ENCODE data around the gene TXNDC2.

TXNDC2 gene

GRCh38 chr18:9913526-9914333 is 28.0 kb downstream of the TXNDC2 start, which contains the start of gene VAPA:
VAPA (plus strand) TSS chr18:9914016; CDS start chr18:9914257, 241 bp downstream.
- DNase-seq (ENCODE audit: low spot score), result peak; percentile 97

- DNase-seq (ENCODE audit: low spot score), result no peak
Observed at GRCh38 chr18:9914334-9914583, 28.5 kb downstream of the TXNDC2 start.

- peak; percentile 43 for DNase-seq (ENCODE audit: low spot score)
Observed at GRCh38 chr18:9914584-9915290, 29.0 kb downstream of the TXNDC2 start.

- DNase-seq (ENCODE audit: low spot score), result no peak
Observed at GRCh38 chr18:9915291-9916076, 29.7 kb downstream of the TXNDC2 start.

GRCh38 chr18:9916077-9916639 is 30.4 kb downstream of the TXNDC2 start:
- DNase-seq (ENCODE audit: low spot score), result no peak

- DNase-seq (ENCODE audit: low spot score), result no peak
Observed at GRCh38 chr18:9916808-9917207, 31.0 kb downstream of the TXNDC2 start.

- DNase-seq (ENCODE audit: low spot score), result no peak
Observed at GRCh38 chr18:9918016-9918680, 32.4 kb downstream of the TXNDC2 start.

GRCh38 chr18:9919564-9920232 is 33.9 kb downstream of the TXNDC2 start:
- no peak for DNase-seq (ENCODE audit: low spot score)

- DNase-seq (ENCODE audit: low spot score), result no peak
Observed at GRCh38 chr18:9922592-9923311, 37.0 kb downstream of the TXNDC2 start.

GRCh38 chr18:9924371-9924943 is 38.7 kb downstream of the TXNDC2 start:
- no peak for DNase-seq (ENCODE audit: low spot score)

GRCh38 chr18:9925369-9925768 is 39.6 kb downstream of the TXNDC2 start:
- DNase-seq (ENCODE audit: low spot score), result no peak

- DNase-seq (ENCODE audit: low spot score), result no peak
Observed at GRCh38 chr18:9925795-9926194, 40.0 kb downstream of the TXNDC2 start.

- DNase-seq (ENCODE audit: low spot score), result no peak
Observed at GRCh38 chr18:9926223-9926894, 40.6 kb downstream of the TXNDC2 start.

- DNase-seq (ENCODE audit: low spot score), result no peak
Observed at GRCh38 chr18:9926977-9927376, 41.2 kb downstream of the TXNDC2 start.

GRCh38 chr18:9927392-9928063 is 41.8 kb downstream of the TXNDC2 start:
- no peak for DNase-seq (ENCODE audit: low spot score)

- DNase-seq (ENCODE audit: low spot score), result no peak
Observed at GRCh38 chr18:9928646-9929259, 43.0 kb downstream of the TXNDC2 start.

- no peak for DNase-seq (ENCODE audit: low spot score)
Observed at GRCh38 chr18:9930299-9930884, 44.6 kb downstream of the TXNDC2 start.

- DNase-seq (ENCODE audit: low spot score), result no peak
Observed at GRCh38 chr18:9931146-9931545, 45.4 kb downstream of the TXNDC2 start.

Measured in Ammon's horn (tissue), 1 donor.